Measurements from ENCODE around the gene APOF. TPM values are rescaled to one million over a fixed set of nuclear protein-coding genes. Genes with fewer than 3 reads are reported as not detected.

Gene APOF
- total RNA-seq, 1 experiment from 2014 or later = 0.17 TPM

DNA sequence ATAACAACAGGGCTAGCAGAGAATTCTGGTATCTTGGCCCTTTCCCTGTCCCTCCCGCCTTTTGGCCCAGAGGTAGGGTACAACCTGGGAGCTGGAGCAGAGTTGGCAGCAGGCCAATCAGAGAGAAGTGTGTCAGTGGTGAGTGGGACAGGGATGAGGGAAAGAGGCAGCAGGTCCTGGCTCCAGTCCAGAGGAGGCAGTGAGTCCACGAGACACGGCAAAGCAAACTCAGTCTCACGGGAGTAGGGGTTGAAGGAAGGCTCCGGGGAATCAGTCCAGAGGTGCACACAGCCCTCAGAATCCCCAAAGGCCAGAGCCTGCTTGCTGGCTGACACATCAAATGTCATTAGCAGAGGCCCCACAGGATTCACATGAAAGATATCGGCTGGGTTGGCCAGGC, 36.1 kb downstream of the APOF start:
- H3K36me3 ChIP-seq (ENCODE audit: control insufficient read depth in 1 of 2, insufficient read depth in 2 of 2, low read length in 2 of 2) = peaks cover 10 to 11% of the 10 kb centered on the region in 2 experiments; a peak in 3 of 4 replicates
- DNase-seq (ENCODE audit: low read depth, low spot score) (no peak), ATAC-seq (no peak)
- ChIA-PET RAD21 (ENCODE audit: low non-redundant PET in 1 of 2, low total read pairs in 2 of 2, uncharacterized antibody in 2 of 2, unreplicated experiment in 2 of 2) (no interaction called here), CTCF (no interaction called here), POLR2A (no interaction called here)
- TF ChIP-seq, protein P1, sequence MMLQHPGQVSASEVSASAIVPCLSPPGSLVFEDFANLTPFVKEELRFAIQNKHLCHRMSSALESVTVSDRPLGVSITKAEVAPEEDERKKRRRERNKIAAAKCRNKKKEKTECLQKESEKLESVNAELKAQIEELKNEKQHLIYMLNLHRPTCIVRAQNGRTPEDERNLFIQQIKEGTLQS (IDR thresholded peaks at IDR 0.05) = no peak
- TF ChIP-seq CTCF (IDR thresholded peaks at IDR 0.05 in 2 of 3, conservative IDR thresholded peaks at IDR 0.05 in 1 of 3; ENCODE audit: borderline replicate concordance in 1 of 3, insufficient read depth in 1 of 3, low read depth in 2 of 3, low read length in 2 of 3) = no peak
- TF ChIP-seq CEBPB (IDR thresholded peaks at IDR 0.05; ENCODE audit: low read depth) = no peak
- no peak for TF ChIP-seq POLR2A (IDR thresholded peaks at IDR 0.05; ENCODE audit: borderline replicate concordance, extremely low read depth, insufficient read depth, insufficient read length)
- no peak for TF ChIP-seq ZNF274 (IDR thresholded peaks at IDR 0.05; ENCODE audit: low read depth, low read length)
- no peak for TF ChIP-seq SRF (IDR thresholded peaks at IDR 0.05; ENCODE audit: low read depth)
- no peak for TF ChIP-seq SIN3A (IDR thresholded peaks at IDR 0.05; ENCODE audit: low read depth)
- TF ChIP-seq REST (IDR thresholded peaks at IDR 0.05; ENCODE audit: low read depth) = no peak
- BruUV-seq (replicated peaks) = no TSS peak
- no peak overlapping the region for H2AFZ ChIP-seq (ENCODE audit: low read depth, low read length, poor library complexity, severe bottlenecking)
- no peaks in the 10 kb centered on the region for H3K27me3 ChIP-seq (ENCODE audit: insufficient read depth, low read length)
- H3K9me3 ChIP-seq (ENCODE audit: control insufficient read depth in 1 of 2, insufficient read depth in 1 of 2, low read depth in 1 of 2, low read length in 2 of 2) = no peaks in the 10 kb centered on the region
- no peak overlapping the region for H3K4me3 ChIP-seq (replicated peaks in 1 of 2; ENCODE audit: low read depth in 1 of 2, low read length in 2 of 2)
- H3K4me1 ChIP-seq (ENCODE audit: control insufficient read depth in 1 of 2, insufficient read depth in 2 of 2, low read length in 2 of 2) = peaks cover 5 to 9% of the 10 kb centered on the region in 2 experiments; a peak in 2 of 4 replicates
- no peak overlapping the region for H3K27ac ChIP-seq (ENCODE audit: low read depth, low read length)
- H3K4me2 ChIP-seq (ENCODE audit: low read length) = no peak overlapping the region
- no peaks in the 10 kb centered on the region for H3K9me2 ChIP-seq (ENCODE audit: insufficient read depth)
- intact Hi-C loops (cut with micrococcal nuclease) = no loop called here
- no peaks in the 10 kb centered on the region for H3K79me2 ChIP-seq (ENCODE audit: insufficient read depth, low read length)
- H4K20me1 ChIP-seq (ENCODE audit: insufficient read depth) = no peaks in the 10 kb centered on the region
- no peak overlapping the region for H3K9ac ChIP-seq (ENCODE audit: low read length)
